Measurements from ENCODE around the gene ZNF816.
"Not testable (repeated sequence)": the region's sequence is repeated elsewhere in the genome, so short reads cannot be mapped to it uniquely, and the experiment has no call there.

Gene ZNF816

DNA sequence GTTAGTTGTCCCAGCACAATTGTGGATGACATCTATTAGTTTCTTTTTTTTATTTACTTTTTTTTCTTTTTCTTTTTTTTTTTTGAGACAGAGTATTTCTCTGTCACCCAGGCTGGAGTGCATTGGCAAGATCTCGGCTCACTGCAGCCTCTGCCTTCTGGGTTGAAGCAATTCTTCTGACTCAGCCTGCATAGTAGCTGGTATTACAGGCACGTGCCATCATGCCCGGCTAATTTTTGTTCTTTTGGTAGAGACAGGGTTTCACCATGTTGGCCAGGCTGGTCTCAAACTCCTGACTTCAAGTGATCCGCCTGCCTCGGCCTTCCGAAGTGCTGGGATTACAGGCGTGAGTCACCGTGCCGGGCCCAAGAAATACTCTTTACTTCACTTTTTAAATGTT is 38.0 kb downstream of the ZNF816 start:
- not testable (repeated sequence) for DNase-seq (ENCODE audit: low spot score)

DNA sequence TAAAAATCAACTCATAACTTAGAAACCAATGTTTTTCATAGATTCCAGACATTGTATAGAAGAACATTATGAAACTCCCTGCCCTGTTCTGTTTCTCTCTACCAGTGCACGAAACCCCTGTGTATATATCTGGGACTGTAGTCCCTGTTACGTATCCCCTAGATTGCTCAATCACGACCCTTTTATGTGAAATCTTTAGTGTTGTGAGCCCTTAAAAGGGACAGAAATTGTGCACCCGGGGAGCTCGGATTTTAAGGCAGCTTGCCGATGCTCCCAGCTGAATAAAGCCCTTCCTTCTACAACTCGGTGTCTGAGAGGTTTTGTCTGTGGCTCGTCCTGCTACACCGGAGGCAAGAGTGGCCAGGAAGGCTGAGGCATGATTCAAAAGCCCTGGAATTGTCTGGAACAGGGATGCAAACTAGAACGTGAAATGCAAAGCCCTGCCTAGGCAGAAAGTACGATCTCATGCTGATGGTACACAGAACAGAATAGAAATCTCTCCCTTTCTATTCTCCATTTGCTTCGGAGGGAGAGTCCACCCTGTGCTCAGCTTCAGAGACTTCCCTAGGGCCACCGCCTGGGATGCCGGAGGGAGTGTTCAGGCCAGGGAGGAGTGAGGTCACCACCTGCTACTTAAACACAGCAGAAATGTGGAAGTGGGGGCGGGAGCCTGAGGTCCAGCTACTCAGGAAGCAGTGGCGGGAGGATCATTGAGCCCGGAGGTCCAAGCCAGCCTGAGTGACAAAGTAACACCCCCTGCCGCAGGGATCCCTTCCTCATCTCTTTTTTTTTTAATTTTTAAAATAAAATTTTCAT is 38.7 kb downstream of the ZNF816 start:
- DNase-seq (ENCODE audit: low spot score), result peak; percentile 45

DNA sequence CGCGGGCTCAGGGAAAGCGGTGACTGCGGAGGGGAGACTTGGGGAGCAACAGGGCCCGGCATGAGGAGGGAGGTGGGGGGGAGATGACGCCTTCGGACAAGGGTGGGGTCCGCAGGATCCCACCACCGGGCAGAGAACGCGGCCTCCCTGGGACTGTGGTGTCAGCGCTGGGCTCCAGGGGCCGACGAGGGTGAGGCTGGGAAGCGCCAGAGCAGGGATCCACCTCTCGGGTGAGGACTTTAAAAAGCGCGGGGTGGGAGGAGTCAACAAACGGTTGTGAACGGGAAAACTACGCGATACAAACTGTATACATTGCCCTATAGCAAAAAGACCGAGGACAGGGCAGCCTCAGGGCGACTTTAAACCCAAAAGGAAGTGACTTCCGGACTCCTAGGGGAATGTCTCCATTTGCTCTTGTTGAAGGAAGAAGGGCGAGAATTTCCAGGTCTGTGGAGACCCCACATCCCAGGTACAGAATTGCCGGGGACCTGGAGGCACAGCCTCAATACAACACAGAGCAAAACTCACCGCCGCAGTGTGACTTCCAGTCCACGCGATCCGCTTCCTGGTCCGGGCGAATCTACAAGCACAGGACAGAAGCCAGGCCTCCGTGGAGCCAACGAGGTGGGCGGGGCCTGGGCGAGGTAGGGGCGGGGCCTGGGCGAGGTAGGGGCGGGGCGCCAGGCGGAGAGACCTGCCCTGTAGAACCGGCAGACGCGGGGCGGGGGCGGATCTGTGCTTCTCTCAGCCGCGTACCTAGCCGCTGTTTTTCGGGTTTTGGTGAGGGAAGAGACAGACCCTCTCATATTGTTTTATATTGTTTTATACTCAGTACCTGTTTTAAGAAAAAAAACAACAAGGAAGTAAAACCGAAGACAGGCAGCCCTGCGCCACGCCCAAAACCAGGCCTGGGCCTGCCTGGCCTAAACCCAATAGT is 39.6 kb downstream of the ZNF816 start, which contains the start of gene ZNF888:
TSS of gene ZNF888 (minus strand) at position 588 of the 937 bp plus-strand sequence. CDS start 5,555 bp downstream, outside the sequence.
- peak; percentile 81 for DNase-seq (ENCODE audit: low spot score)

DNA sequence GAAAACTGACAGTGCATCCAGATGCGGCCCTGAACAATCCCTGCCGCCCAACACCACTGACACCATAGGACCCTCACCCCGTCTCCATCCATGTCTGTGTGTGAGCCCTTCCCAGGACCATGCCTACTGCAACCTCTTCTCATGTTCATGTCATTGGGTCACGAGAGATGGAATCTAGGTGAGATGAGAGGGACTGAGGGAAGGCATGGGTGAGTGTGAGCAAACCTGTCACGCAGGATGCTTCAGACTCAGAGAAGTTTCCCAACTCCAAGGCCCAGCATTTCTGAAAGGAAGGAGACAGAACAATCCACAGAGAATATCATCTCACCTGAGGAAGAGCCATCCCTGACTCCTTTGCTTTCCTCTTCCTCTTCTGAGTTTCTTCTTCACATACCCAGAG is 45.1 kb downstream of the ZNF816 start:
- DNase-seq (ENCODE audit: low spot score), result no peak

DNA sequence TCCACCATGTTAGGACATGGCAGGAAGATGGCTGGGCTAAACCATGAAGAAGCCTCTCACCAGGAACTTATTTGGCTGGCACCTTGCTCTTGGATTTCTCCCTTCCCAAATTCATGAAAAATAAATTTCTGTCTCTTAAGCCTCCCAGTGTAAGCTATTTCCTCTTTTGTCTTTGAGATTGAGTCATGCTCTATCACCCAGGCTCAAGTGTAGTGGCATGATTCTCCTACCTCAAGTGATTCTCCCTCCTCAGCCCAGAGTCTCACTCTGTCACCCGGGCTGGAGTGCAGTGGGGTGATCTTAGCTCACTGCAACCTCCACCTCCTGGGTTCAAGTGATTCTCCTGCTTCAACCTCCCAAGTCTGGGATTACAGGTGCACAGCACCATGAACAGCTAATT is 52.0 kb downstream of the ZNF816 start:
- DNase-seq (ENCODE audit: low spot score), result no peak

DNA sequence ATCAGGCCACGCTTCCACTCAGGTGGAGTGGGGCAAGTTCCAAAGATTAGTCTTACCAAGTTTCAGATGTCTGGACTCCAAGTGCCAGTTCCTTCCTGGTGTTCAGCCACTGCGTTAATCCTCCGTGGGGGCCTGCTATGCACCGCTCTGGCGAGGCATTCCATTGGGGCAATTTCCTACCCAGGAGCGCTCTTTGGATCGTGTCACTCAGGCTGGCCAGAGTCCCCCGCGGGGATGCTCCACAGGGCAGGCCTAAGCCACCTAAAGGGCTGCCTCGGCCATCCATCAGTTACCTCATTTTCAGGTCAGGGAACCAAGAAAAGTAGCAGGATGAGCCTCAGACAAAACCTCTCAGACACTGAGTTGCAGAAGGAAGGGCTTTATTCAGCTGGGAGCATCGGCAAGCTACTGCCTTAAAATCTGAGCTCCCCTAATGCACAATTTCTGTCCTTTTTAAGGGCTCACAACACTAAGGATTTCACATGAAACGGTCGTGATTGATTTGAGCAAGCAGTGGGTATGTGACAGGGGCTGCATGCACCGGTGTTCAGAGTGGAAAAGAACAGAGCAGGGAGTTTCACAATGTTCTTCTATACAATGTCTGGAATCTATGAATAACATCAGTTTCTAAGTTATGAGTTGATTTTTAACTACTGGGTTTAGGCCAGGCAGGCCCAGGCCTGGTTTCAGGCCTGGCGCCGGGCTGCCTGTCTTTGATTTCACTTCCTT is 58.5 kb downstream of the ZNF816 start:
- DNase-seq (ENCODE audit: low spot score), result not testable (repeated sequence)

DNA sequence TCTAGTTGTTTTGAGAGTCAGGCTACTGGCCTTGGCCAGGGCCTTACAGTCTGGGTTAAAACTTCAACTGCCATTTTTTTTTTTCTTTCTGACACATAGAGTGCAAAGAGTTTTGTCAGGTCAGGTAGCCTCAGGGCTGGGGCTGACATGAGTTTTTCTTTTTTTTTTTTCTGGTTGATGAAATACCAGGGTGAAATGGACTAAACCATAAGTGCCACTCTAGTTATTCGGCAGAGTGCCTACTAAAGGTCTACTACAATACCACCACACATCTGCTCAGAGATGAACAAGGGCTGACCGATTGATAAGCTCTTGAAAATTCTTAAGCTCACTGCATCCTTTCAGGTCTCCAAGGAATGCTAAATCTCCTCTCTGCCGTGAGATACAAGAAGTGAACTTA is 60.8 kb downstream of the ZNF816 start:
- no peak for DNase-seq (ENCODE audit: low spot score)

Measured in Ammon's horn (tissue), 1 donor.